Stimulated activated CD8-positive, alpha-beta memory T cell treated with anti-CD3 and anti-CD28 coated beads, Interleukin-15, amount 100 ng/mL, for 24 hours (primary cell): ENCODE measurements around the gene C11orf24.
A peak's percentile ranks its signal among the peaks of the same experiment; 100 is the strongest.
"Not testable (repeated sequence)": the region's sequence is repeated elsewhere in the genome, so short reads cannot be mapped to it uniquely, and the experiment has no call there.

Source experiments
- DNase-seq: peaks from one replicate; pipeline ENCODE4 v3.0.0-alpha.2; 2020; ENCODE audit warnings: low read depth

The C11orf24 gene

DNA sequence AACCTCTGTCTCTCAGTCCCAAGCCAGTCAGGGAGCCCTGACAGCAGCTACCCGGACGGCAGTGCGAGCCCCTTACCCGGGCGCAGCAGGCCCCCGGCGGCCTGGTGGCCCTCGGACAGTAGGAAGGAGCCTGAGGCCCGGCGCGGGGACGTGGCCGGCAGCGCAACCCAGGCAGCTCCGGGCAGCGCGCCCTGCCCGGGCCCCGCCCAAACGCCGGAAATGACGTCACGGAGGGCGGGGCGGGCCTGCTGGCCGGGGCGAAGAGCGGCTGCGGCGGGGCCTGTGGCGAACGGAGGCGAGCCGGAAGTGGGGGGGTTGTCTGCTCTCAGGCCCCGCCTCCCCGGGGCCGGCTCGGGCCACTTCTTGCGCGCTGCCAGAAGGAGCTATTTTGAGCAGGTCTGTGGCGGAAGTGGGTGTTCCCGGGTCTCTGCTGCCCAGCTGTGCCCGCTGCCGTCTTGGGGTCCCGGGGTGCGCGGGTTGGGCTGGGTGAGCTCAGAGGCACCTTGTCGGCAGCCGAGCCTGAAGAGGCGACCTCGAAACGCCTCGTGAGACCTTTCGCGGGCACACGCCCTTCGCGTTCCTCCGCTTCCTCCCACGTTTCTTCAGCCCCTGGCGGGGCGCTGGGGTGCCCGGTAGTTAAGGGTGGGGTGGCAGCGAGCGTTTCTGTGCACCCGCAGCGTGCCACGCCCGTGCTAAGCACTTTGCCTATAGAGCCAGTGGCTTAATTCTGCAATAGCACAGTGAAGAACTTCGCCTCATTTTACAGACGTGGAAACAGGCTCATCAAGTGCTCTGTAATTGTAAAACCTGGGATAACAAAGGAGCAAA lies at the start of gene C11orf24:
Gene C11orf24 (minus strand): TSS at position 193 of the 828 bp plus-strand sequence. CDS start 8,206 bp downstream, outside the sequence.
- peak; percentile 92 for DNase-seq

DNA sequence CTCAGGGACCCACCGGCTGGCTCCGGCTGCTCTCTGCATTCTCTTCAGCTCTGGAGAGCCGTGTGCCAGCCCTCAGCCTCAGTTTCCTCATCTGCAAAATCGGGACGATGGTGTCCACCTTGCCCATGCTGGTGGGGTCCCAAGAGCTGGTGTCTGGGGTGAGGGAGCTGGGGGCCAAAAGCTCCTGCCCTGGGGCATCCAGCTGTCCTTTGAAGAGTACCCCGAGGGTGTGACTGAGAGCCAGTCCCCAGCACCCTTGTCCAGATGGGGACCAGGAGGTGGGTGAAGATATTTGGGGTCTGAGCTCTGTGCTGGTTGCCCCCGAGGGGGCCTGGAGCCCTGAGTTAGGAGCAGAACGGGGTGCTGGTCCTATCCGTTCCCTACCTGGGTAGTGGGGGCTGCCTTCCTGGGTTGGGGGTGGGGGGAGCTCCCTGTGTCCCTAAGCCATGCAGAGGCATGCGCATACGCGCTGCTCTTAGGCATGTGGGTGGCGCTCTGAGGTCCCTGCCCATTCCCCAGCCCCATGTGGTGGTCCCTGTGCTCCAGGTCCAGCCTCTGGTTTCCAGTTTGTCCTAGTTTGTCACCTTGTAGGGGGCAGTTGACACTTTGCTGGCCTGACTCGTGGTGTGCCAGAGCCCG lies 45.5 kb upstream of the C11orf24 start:
- no peak for DNase-seq

DNA sequence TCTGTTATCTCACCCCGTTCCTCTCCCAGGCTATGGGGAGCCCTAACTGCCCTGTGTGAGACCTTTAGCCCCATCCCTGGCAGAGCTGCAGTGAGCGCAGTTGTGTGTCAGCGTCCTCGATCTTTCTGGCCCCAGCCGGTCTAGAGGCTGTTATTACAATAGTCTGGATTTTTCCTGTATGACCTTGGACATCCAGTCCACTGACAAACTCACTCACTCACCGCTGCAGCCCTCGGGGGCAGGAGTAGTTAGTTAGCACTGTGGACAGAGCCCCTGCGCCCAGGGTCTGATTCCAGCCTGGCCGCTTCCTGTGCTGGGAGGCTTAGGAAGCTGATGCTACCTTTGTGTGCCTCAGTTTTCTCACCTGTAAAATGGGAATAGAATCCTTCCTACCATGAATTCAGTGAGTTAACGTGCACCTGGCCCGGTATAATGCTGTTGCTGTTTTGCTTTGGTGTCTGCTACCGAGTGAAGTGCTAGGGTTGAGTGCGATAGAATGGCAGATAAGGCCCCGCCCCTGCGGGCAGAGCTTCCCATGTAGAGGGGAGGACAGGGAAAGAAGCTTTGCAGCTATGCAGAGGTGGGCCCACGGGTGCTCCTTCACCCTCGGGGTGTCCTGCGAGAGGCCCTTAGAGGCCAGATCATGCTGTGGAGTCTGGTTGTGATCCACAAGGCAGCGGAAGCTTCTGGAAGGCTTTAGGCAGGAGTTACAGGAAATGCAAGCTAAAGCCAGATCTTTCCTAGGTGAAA lies 43.6 kb upstream of the C11orf24 start:
- no peak for DNase-seq

DNA sequence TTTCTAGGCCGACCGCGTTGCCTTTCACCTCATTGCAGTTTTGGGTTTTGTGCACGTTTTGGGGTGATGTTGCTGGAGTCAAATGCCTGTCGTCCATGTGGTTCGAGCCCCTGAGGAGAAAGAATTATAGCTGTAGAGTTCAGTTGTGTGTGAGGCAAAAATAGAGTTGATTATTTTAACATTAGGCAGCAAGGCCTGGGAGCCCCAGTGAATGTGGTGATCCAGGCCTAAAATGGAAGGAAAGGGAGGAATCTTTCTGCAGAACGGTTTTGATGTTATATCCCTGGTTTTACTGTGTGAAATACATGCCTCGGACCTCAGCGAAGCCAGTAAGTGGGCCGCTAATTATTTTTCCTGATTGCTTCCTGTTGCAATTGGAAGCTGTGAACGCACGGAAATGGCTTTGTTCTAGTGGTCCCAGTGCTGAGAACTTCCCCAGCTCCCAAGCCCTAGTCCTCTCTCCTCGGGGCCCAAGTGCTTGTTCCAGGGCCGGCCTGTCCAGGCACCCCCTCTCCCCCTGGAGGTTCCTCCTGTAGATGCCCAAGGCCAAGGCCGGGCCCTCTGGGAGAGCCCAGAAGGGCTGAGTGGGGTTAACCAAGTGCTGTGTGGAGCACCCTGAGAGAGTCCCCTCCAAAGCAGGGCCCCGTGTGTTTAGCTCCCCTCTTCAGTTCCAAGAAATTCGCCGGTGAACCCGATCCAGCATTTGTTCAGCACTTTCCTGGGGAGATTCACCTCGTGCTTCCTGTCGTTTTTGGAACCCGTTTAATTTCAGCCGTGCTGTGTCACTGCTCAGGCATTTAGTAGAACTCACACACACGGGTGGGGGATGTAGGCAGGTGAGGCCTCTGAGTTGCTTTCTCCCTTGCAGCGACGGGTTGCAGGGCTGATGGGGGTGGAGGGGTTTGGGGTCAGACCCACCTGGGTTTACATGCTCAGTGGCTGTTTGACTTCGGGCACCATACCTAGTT lies 42.7 kb upstream of the C11orf24 start:
- no peak for DNase-seq

DNA sequence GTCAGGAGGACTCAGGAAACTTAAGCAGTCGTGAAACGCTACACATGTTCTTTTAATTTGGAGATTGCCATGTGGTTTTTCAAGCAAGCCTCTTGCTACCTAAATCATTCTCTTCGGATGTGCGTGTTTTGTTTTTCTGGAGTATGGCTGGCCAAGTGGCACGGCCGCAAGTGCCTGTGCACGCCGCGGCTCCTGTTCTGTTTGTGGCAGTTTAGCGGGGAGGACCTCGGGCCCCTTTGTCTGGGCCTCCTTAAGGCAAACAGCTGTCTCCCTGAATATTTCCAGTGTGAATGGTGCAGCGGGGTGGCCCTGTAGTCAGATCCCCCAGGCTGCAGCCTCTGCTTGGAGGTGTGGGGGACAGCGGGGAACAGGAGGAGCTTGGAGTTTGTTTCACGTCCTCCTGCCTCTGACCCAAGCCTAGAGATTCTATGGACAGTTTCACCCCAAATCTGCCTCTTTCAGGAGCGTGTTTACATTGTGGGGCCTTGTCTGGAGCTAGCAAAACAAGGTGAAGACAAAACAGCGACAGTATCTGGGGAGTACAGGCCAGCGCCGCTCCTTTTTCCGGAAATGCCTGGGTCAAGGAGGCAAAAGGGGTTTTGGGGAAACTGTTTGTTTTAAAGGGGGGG lies 41.9 kb upstream of the C11orf24 start:
- no peak for DNase-seq

DNA sequence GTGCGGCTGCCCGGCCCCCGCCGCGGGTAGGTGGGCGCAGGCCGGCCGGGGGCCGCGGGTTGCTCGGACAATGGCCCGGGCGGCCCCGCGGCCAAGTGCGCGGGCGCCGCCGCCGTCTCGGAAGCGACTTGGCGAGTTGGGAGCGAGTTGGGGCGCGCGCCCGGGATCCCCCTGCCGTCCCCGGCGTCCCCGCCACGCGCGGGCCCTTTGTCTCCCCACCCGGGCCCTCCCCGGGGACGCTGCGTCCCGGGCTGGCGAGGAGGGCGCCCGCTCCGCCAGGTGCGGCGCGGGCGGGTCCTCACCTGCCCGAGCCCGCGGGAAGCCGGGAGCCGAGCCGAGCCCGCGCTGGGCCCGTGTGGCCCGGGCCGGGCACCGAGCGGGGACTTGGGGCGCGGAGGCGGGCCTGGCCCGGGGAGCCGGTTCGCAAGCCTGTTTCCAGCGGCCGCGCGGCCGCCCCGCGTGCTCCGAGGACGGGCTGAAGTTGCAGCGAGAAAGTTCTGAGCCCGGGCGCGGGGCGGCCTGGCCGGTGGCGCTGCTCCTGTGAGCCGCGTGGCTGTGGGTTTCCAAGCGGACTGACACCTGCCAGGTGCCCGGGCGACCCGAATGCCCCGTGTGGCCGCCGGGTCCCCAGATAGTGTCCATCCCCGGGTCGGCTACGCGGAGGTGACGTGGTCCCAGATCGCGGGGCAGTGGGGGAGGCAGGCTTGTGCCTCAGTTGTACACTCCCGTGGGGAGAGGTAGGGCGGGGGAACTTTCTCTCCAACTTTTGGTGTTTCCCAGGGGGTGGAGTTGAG lies 41.2 kb upstream of the C11orf24 start:
- no peak for DNase-seq

DNA sequence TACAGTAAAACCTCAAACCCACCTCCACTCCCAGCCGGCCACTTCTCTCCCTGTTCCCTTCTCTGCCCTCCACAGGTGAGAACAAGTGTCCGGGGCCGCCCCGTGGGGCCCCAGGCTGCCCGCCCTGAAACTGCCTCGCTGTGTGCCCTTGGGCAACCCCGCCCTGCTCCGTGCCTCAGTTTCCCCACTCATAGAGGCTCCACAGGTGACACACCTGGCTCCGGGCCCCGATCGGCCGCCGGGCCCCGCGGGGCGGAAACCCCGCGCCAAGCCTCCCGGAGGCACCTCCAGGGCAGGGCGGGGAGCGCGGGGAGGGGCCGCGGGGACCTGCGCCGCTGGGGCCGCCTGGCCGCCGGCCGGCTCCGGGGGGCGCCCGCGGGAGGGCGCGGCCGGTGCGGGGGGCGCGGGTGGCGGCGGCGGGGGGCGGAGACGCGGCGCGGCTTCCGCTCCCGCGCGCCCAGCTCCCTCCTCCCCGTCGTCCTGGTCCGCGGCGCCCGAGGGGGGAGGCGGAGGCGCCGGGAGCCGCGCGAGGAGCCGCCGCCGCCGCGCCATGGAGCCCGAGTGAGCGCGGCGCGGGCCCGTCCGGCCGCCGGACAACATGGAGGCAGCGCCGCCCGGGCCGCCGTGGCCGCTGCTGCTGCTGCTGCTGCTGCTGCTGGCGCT lies 40.5 kb upstream of the C11orf24 start, which contains the start of gene LRP5:
Gene LRP5 (plus strand): TSS at position 475 of the 663 bp plus-strand sequence. CDS start 124 bp downstream, at position 599.
- no peak for DNase-seq

DNA sequence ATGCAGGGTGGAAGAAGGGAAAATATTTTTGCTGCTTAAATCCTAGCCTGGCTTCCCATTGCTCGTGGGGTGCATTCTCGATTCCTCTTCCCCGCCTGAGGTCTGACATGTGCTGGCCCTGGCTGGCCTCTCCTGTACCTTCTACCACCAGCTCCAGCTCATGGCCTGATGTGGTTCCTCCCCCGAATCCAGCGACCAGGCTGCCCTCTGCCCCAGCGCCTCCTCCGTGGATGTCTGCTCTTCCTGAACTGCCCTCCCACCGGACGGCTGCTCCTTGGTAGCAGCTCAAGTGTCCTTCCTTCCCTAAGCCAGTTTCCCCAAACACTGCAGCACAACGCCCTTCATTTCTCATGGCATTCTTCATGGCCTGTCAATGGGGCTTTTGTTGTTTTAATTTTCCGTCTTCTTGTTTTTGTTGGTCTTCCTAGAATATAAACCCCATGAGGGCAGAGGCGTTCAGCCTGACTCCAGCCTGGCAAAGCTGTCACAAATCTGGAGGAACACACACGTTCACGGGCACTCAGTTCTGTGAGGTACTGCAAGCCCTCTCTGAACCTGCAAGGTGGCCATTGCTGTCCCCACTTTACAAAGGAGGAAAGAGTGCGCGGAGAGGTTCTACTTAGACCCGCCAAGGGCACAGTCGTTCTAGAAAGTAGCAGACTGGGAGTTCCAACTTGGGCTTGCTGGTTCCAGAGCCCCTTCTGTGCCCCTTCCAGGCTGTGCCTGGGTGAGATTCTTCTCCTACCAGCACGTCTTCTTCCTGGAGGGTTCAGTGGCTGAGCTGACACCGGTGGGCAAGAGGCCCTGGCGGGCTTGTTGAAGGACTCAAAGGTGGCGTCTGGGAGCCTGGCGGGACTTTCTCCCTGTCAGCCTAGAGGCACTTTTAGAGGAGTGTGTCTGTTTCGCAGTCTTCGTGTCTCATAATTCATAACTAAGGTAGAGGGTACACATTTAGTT lies 39.7 kb upstream of the C11orf24 start:
- no peak for DNase-seq

DNA sequence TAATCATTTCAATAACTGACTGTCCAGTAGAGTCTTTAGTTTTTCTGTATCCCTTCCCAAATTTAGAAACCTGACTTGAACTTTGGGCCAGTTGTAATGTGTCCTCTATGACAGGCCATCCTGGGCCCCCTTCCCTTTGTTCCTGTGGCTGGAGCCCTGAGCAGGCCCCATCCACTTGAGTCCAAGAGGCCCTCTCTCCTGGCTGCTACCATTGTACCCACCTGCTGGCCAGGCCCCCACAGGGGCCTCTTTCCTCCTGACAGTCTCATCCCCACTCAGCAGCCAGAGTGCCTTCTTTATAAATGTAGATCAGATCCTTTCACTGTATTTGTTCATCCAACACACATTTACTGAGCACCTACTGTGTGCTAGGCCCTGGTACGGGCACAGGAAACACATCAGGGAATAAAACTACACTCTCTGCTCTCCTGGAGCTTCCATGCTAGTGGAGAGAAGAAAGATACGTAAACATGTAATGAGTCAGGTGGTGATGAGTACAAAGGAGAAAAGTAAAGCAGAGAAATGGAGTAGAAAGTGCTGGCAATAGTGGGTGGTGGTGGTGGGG lies 37.9 kb upstream of the C11orf24 start:
- no peak for DNase-seq

DNA sequence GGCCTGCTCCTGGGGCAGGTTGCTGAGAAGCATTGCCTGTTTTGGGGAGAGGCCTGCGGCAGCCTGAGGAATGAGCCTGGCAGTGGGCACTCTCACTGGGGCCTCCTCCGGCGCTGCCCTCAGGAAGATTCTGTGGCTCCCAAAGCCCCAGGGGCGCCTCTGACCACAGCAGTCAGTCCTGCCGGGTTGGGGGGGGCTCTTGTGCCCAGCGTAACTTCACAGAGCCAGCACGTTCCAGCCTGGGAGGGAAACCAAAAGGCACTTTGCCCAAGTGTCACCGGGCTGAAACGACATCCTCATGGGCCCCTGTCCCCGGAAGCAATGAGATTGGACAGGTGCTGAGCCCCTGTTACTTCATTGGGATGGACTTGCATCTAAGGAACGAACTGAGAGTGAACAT lies 36.3 kb upstream of the C11orf24 start:
- no peak for DNase-seq

DNA sequence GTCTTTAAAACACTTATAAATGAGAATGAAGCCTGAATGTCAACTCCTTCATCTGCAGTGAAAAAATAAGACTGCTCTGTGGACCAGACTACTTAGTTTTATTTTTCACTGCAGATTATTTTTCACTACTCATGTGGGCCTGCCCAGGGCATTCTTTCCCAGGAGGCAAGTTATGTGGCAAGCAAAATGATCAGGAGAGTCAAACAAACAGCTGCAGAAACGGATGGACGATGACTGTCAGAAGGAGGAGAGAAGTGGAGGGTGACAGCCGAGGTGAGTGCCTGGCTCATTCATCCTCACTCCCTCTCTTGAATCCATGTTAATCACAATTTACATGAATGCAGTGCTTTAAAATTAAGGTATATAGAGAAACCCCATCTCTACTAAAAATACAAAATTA lies 34.9 kb upstream of the C11orf24 start:
- DNase-seq, result no peak

DNA sequence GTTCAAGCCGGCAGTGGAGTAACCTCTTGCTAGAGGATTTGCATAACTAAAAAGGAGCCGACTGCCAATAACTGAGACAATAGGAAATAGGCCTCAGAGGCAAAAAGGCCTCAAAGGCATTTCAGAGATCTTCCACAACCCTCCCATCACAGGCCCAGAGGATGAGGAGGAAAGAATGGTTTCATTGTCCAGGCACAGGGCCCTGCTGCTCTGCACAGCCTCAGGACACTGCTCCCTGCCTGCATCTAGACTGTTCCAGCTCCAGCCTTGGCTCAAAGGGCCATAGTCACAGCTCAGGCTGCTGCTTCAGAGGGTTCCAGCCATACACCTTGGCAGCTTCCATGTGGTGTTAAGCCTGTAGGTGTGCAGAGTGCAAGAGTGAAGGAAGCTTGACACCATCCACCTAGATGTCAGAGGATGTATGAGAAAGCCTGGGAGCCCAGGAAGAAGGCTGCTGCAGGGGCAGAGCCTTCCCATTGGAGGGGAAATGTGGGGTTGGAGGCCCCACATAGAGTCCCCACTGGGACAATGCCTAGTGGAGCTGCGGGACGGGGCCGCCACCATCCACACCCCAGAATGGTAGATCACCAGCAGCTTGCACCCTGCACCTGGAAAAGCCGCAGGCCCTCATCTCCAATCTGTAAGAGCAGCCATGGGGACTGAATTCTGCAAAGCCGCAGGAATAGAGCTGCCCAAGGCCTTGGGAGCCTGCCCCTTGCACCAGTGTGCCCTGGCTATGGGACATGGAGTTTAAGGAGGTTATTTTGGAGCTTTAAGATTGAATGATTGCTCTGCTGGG lies 32.4 kb upstream of the C11orf24 start:
- DNase-seq, result no peak

DNA sequence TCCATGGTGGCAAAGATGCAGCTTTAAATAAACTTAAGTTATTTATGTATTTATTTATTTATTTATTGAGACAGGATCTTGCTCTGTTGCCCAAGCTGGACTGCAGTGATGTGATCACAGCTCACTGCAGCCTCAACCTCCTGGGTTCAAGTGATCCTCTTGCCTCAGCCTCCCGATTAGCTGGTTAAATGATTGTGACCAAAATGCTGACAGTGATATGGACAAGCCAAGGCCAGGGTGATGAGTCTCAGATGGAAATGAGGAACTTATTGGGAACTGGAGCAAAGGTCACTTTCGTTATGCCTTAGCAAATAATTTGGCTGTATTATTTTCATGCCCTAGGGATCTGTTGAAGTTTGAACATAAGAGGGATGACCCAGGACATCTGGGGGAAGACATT lies 31.3 kb upstream of the C11orf24 start:
- no peak for DNase-seq

DNA sequence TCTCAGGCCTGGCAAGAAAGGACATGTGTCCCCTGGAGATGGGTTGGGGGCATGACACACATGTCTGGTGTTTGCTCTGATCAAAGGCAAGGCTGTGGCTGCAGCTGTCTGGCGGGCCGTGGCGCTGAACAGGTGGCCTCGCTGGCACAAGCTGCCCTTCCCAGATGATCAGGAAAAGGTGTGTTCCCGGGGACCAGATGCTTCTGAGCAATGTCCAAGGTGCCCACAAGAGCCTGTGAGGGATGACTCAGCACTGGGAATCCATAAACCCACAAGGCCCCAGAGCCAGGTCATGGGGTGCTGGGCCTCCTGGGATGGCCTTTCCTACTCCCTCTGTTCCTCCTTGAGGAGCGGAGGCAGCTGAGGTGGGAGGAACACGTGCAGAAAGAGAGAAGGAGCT lies 30.9 kb upstream of the C11orf24 start:
- no peak for DNase-seq

DNA sequence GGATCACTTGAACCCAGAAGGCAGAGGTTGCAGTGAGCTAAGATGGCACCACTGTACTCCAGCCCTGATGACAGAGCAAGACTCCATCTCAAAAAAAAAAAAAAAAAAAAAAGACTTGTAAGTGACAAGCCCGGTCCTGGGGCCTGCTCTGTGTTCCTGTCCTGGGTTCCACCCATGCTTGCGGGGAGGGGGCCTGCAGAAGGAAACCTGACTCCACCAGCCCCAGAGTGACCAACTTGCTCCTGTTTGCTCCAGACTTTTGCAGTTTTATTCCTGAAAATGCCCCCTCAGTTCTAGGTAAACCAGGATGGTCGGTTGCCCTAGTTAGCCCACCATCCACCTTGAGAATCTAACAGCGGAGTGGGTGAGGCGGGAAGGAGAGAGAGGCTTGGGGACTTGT lies 30.5 kb upstream of the C11orf24 start:
- DNase-seq, result no peak

DNA sequence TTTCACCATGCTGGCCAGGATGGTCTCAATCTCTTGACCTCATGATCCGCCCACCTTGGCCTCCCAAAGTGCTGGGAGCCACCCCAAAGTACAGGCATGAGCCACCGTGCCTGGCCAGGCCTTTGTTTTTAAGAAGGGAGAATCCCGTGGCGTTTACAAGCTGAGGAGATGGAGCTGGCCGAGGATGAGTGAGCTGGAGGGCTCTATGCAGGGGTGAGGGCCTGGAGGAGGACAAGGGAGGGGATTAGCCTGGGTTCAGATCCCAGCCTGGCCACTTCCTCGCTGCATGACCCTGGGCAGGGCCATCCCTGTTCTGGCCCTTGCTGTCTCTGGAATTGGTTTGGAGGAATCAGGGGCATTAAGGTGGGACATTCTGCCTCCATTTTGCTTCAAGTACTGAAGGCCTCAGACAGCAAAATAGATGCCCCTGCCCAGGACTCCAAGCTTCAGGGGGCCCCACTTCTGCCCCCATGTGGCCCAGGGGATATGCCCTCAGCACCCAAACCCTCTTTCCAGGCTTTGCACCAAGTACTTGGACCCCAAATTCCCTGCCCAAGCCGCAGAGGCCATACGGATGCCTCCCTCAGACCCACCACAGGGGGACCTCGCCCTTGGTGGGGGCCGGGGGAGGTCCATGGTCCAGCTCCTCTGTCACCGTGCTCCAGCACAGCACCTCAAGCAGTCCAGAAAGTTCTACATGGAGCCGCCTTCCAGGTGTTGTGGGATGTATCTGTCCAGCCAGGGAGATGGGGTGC lies 28.5 kb upstream of the C11orf24 start:
- no peak for DNase-seq

DNA sequence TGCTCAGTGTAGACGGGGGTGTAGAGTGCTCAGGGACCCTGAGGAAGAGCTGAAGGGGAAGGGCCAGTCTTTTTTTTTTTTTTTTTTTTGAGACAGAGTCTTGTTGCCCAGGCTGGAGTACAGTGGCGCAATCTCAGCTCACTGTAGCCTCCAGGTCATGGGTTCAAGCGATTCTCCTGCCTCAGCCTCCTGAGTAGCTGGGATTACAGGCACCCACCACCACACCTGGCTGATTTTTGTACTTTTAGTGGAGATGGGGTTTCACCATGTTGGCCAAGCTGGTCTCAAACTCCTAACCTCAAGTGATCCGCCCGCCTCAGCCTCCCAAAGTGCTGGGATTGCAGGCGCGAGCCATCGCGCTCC lies 27.7 kb upstream of the C11orf24 start:
- not testable (repeated sequence) for DNase-seq
